ENCODE measurements around the gene SESN1. TPM values are rescaled to one million over a fixed set of nuclear protein-coding genes. Genes with fewer than 3 reads are reported as not detected.

Gene SESN1
- total RNA-seq, 1 experiment from 2014 or later = 30.2 TPM

DNA sequence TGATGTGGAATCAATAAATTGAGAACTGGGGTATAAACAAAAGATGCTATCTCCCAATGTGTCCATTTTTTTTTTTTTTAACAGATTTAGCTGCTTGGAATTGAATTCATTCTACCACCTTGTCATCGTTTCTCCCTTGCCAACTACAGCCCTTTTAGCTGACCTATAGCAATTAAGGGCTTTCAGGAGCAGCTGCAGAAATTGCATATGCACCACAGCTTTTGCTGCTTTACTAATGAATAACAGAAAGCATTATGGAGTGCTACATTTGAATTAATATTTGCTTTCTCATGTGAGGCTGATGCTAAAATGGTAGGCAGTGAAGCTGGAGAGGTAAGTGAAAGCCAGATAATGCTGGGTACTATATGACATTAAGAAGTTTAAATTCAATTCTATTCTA lies 5.7 kb downstream of the SESN1 start (continued):
- TF ChIP-seq, protein P1, sequence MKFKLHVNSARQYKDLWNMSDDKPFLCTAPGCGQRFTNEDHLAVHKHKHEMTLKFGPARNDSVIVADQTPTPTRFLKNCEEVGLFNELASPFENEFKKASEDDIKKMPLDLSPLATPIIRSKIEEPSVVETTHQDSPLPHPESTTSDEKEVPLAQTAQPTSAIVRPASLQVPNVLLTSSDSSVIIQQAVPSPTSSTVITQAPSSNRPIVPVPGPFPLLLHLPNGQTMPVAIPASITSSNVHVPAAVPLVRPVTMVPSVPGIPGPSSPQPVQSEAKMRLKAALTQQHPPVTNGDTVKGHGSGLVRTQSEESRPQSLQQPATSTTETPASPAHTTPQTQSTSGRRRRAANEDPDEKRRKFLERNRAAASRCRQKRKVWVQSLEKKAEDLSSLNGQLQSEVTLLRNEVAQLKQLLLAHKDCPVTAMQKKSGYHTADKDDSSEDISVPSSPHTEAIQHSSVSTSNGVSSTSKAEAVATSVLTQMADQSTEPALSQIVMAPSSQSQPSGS (CRISPR knock-in tag; IDR thresholded peaks at IDR 0.05; ENCODE audit: borderline replicate concordance, low read depth) = no peak
- TF ChIP-seq, protein P2, sequence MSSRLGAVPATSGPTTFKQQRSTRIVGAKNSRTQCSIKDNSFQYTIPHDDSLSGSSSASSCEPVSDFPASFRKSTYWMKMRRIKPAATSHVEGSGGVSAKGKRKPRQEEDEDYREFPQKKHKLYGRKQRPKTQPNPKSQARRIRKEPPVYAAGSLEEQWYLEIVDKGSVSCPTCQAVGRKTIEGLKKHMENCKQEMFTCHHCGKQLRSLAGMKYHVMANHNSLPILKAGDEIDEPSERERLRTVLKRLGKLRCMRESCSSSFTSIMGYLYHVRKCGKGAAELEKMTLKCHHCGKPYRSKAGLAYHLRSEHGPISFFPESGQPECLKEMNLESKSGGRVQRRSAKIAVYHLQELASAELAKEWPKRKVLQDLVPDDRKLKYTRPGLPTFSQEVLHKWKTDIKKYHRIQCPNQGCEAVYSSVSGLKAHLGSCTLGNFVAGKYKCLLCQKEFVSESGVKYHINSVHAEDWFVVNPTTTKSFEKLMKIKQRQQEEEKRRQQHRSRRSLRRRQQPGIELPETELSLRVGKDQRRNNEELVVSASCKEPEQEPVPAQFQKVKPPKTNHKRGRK (CRISPR knock-in tag; IDR thresholded peaks at IDR 0.05; ENCODE audit: borderline replicate concordance) = no peak
- TF ChIP-seq NR3C1 (CRISPR knock-in tag; conservative IDR thresholded peaks at IDR 0.05; ENCODE audit: low read depth) (no peak), ATF6 (CRISPR knock-in tag; IDR thresholded peaks at IDR 0.05) (no peak)

DNA sequence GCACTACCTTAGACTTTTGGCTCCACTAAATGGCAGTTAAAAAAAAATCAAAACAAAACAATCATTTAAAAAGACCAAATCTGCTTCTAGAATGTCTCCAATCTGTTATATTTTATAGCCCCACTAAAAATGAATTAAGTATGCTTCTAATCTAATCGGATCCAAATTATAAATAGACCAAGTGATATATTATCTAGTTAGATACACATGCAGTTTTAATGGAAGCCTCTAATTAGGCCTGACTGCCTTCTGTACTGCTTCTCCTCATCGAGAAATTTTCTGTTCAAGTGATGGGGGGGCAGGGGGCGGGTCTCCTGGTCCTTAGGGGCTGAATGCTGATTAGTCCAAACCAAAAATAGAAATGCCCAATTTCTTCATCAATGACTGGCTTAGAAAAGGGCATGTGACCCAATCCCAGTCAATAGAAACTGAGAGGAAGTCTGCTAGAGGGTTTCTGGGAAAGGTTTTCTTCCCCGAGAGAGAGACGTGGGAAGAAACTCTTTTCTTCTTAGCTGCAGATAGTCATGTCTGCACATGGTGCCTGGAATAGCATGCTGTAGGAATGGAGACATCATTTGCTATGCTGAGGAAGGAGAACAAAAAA lies 6.9 kb downstream of the SESN1 start:
- H3K4me3 Mint-ChIP-seq = no peak overlapping the region
- no peaks in the 10 kb centered on the region for H3K36me3 Mint-ChIP-seq
- H3K27ac Mint-ChIP-seq = no peak overlapping the region
- DNase-seq (ENCODE audit: low spot score) (no peak), ATAC-seq (no peak)
- H3K9me3 Mint-ChIP-seq = no peaks in the 10 kb centered on the region
- no peaks in the 10 kb centered on the region for H3K27me3 Mint-ChIP-seq (ENCODE audit: low read depth)
- POLR2A ChIA-PET = no interaction called here
- CTCF ChIA-PET = no interaction called here
- peaks cover 23% of the 10 kb centered on the region for H3K4me1 Mint-ChIP-seq
- TF ChIP-seq, protein P3, sequence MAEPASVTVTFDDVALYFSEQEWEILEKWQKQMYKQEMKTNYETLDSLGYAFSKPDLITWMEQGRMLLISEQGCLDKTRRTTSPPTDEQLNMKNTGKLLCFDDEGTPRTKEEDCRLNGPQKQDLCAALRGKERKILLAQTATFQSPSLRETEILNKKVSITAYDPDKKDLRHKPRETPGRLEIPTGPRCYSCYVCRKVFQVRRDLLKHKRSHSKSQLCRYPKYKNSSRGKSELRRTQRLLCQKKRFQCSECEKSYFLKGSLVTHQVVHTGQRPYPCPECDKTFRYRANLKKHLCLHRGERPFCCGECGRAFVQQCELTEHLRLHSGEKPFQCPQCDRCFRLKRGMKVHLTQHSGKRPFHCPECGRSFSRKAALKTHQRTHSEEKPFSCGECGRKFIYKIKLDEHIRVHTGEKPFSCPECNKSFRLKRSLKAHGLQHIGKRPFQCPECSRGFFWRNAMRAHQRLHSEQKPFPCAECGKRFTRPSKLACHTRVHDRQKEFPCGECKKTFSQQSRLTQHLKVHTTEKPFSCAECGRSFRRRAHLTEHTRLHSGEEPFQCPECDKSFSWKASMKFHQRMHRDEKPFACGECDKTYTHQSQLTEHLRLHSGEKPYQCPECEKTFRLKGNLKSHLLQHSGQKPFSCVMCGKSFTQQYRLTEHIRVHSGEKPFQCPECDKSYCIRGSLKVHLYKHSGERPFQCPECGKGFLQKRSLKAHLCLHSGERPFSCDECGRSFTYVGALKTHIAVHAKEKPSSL (CRISPR knock-in tag; conservative IDR thresholded peaks at IDR 0.05) = no peak
- no peak for TF ChIP-seq ATF1 (CRISPR knock-in tag; IDR thresholded peaks at IDR 0.05)
- no peak for TF ChIP-seq ZNF317 (CRISPR knock-in tag; IDR thresholded peaks at IDR 0.05; ENCODE audit: borderline replicate concordance, low read depth)
- TF ChIP-seq, protein P4, sequence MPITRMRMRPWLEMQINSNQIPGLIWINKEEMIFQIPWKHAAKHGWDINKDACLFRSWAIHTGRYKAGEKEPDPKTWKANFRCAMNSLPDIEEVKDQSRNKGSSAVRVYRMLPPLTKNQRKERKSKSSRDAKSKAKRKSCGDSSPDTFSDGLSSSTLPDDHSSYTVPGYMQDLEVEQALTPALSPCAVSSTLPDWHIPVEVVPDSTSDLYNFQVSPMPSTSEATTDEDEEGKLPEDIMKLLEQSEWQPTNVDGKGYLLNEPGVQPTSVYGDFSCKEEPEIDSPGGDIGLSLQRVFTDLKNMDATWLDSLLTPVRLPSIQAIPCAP (CRISPR knock-in tag; IDR thresholded peaks at IDR 0.05) = no peak
- TF ChIP-seq NR3C1 (CRISPR knock-in tag; conservative IDR thresholded peaks at IDR 0.05; ENCODE audit: low read depth) = no peak
- no peak for TF ChIP-seq OVOL2 (CRISPR knock-in tag; IDR thresholded peaks at IDR 0.05; ENCODE audit: borderline replicate concordance)
- no peak for TF ChIP-seq SOX15 (CRISPR knock-in tag; IDR thresholded peaks at IDR 0.05)
- no peak for TF ChIP-seq TEAD4 (CRISPR knock-in tag; IDR thresholded peaks at IDR 0.05)
- TF ChIP-seq USF1 (CRISPR knock-in tag; IDR thresholded peaks at IDR 0.05) = no peak
- no peak for TF ChIP-seq ETV6 (CRISPR knock-in tag; IDR thresholded peaks at IDR 0.05)
- TF ChIP-seq, protein P5, sequence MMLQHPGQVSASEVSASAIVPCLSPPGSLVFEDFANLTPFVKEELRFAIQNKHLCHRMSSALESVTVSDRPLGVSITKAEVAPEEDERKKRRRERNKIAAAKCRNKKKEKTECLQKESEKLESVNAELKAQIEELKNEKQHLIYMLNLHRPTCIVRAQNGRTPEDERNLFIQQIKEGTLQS (CRISPR knock-in tag; conservative IDR thresholded peaks at IDR 0.05) = no peak
- no peak for TF ChIP-seq ZNF121 (CRISPR knock-in tag; IDR thresholded peaks at IDR 0.05)
- TF ChIP-seq HMGA2 (CRISPR knock-in tag; IDR thresholded peaks at IDR 0.05) = no peak
- TF ChIP-seq ESRRA (CRISPR knock-in tag; IDR thresholded peaks at IDR 0.05; ENCODE audit: borderline replicate concordance) = no peak
- TF ChIP-seq ZNF219 (CRISPR knock-in tag; IDR thresholded peaks at IDR 0.05; ENCODE audit: borderline replicate concordance) = no peak
- no peak for TF ChIP-seq ZNF281 (CRISPR knock-in tag; IDR thresholded peaks at IDR 0.05)
- TF ChIP-seq STAT6 (CRISPR knock-in tag; conservative IDR thresholded peaks at IDR 0.05; ENCODE audit: low read depth) = no peak
